ENCODE data around the gene CDC42.

GRCh38 chr1:22133247-22133930 is 80.9 kb downstream of the CDC42 start:
- no peak for TF ChIP-seq POLR2A (IDR thresholded peaks at IDR 0.05)
- TF ChIP-seq CTCF (IDR thresholded peaks at IDR 0.05): no peak
- no peak for TF ChIP-seq EP300 (IDR thresholded peaks at IDR 0.05)
